GM21737 (cell line): Measurements from ENCODE around the gene HLA-DQB2.
"Not testable (repeated sequence)": the region's sequence is repeated elsewhere in the genome, so short reads cannot be mapped to it uniquely, and the experiment has no call there.

Experiments
- ATAC-seq: cut with Tn5 transposase; IDR thresholded peaks from one replicate; pipeline ENCODE4 v1.9.1; 2021; ENCODE audit warnings: mild to moderate bottlenecking, moderate library complexity; ENCODE audit not compliant: unreplicated experiment

HLA-DQB2 gene

GRCh38 chr6:32752580-32752979, 10.8 kb downstream of the HLA-DQB2 start:
- ATAC-seq = no peak

GRCh38 chr6:32745649-32746048, 17.7 kb downstream of the HLA-DQB2 start:
- not testable (repeated sequence) for ATAC-seq

DNA sequence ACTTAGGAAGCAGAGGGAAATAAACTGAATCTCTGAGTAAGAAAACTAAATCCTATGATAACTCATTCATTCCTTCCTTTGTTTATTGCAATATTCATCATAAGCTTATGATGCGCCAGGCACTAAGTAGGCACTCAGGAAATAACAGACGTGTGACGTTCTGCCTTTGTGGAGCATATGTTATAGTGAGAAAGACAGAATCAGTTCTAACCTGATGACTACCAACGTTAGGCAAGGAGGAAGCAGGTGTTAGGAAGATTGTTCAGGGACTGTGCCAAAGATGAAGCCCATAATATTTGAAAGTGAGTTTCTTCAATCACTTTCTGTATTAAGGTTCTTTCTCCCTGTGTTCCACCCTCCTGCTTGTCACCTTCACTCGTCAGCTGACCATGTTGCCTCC, 18.6 kb downstream of the HLA-DQB2 start:
- no peak for ATAC-seq

DNA sequence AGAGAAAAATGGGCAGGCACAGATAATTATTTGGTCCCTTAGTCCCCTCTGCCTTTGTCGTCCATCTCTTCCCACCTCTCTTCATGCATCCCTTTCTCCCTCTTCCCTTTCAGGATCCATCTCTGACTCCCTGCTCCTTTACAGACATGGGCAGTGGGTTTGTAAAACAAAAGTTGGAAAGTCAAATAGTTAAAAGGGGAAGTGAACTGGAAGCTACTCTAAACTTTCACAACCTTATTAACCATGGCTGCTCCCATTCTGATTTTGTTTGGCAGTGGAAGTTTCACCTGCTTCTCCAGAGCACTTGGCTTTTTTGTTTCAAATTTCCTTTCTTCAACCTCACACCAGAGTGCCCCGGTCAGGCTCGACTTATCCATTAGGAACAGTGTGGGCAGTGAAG, 21.0 kb downstream of the HLA-DQB2 start:
- no peak for ATAC-seq

- no peak for ATAC-seq
Measured at GRCh38 chr6:32741031-32741960, 22.0 kb downstream of the HLA-DQB2 start, which contains the start of gene HLA-DQA2. HLA-DQA2 (plus strand) TSS chr6:32741391; CDS start chr6:32741444, 53 bp downstream.

DNA sequence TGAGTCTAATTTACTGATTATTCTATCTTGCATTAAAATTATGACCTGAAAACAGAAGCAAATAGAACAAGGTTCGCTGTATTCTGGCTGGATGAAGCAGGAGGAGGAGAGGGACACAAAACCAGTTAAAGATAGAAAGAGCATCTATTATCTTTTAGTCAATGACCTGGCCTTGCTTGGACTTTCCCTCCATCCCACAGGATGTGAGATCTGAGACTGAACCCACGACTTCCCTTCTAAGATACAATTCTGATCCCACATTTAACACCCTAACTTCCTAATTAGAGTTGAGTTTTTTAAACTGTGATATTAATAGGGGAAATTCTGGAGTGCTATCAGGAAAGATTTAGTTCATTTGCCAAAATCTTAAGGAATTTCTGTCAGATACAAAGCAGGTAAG, 25.2 kb downstream of the HLA-DQB2 start:
- ATAC-seq = no peak

DNA sequence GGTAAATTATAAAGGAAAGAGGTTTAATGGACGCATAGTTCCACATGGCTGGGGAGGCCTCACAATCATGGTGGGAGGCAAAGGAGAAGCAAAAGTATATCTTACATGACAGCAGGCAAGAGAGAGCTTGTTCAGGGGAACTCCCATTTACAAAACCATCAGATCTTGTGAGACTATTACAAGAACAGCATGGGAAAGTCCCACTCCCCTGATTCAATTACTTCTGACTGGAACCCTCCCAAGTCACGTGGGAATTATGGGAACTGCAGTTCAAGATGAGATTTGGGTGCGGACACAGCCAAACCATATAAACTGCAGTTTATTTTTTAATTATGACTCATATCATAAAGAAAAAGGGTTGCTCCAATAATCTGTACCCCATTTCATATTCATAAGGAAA, 44.5 kb downstream of the HLA-DQB2 start:
- ATAC-seq = no peak

- ATAC-seq = no peak
Measured at GRCh38 chr6:32716396-32716795, 46.9 kb downstream of the HLA-DQB2 start.

GRCh38 chr6:32713241-32713640, 50.1 kb downstream of the HLA-DQB2 start:
- no peak for ATAC-seq

DNA sequence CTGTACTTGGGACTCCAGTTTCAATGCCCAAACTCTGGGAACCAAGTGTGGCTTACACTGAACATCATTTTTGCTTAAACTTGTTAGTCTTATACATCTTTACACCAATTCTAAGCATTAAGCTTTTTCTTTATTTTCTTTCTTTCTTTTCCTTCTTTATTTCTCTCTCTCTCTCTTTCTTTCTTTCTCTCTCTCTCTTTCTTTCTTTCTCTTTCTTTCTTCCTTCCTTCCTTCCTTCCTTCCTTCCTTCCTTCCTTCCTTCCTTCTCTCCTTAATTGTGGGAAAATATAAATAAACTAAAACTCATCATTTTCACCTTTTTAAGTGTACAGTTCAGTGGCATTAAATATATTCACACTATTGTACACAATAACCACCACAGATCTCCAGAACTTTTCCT, 53.7 kb downstream of the HLA-DQB2 start:
- ATAC-seq = no peak
